Measurements from ENCODE around the gene CEMIP. TPM values are rescaled to one million over a fixed set of nuclear protein-coding genes. Genes with fewer than 3 reads are reported as not detected.

Gene CEMIP
- total and polyA plus RNA-seq, 2 of the 8 experiments (the other 6 are each of a cell fraction or from before 2014, with no cell fraction given), result 0.11 to 0.60 TPM

- Histone ChIP-seq H4K91ac (replicated peaks; ENCODE audit: insufficient read length, low read length) (no peak overlapping the region), H4K5ac (ENCODE audit: insufficient read length, low read depth, low read length) (no peak overlapping the region), H3K27me3 (replicated peaks in 1 of 4; ENCODE audit: control insufficient read depth in 3 of 4, extremely low read depth in 1 of 4, insufficient read depth in 3 of 4, low read length in 3 of 4) (no peaks in the 10 kb centered on the region), H3K23me2 (ENCODE audit: low read depth, low read length) (no peaks in the 10 kb centered on the region), H3K9me3 (ENCODE audit: insufficient read depth in 2 of 2, low read depth in 1 of 2, low read length in 1 of 2) (no peaks in the 10 kb centered on the region), H3K79me2 (ENCODE audit: control insufficient read depth in 1 of 2, insufficient read depth in 2 of 2, low read length in 2 of 2) (no peaks in the 10 kb centered on the region), H2BK20ac (ENCODE audit: low read length) (no peak overlapping the region), H3K4me2 (ENCODE audit: insufficient read depth in 1 of 2, low read depth in 2 of 2, low read length in 2 of 2) (no peak overlapping the region), H2BK15ac (ENCODE audit: low read length) (no peak overlapping the region), H4K8ac (ENCODE audit: extremely low read depth, insufficient read depth, low read length) (no peak overlapping the region), H3K27ac (ENCODE audit: low read depth, low read length) (no peak overlapping the region), H3K79me1 (ENCODE audit: low read depth, low read length) (no peaks in the 10 kb centered on the region), H4K20me1 (replicated peaks in 1 of 2; ENCODE audit: control insufficient read depth in 1 of 2, insufficient read depth in 2 of 2, low read length in 2 of 2) (no peaks in the 10 kb centered on the region), H3K4me1 (replicated peaks in 1 of 4; ENCODE audit: control insufficient read depth in 3 of 4, insufficient read depth in 4 of 4, low read length in 3 of 4) (peaks cover 0 to 2% (median 0%) of the 10 kb centered on the region in 4 experiments; a peak in 1 of 7 replicates), H3K23ac (ENCODE audit: insufficient read length) (no peak overlapping the region), H3K4ac (replicated peaks; ENCODE audit: insufficient read length, low read depth, low read length) (no peak overlapping the region), H2BK5ac (ENCODE audit: low read depth, low read length) (no peak overlapping the region), H2BK120ac (replicated peaks; ENCODE audit: low read depth, low read length) (no peak overlapping the region), H2BK12ac (ENCODE audit: low read depth, low read length) (no peak overlapping the region), H2AFZ (ENCODE audit: low read length) (no peak overlapping the region), H3K56ac (replicated peaks; ENCODE audit: insufficient read length, low read depth, low read length) (no peak overlapping the region), H3K18ac (ENCODE audit: extremely low read depth, low read length) (no peak overlapping the region), H2AK5ac (ENCODE audit: low read depth, low read length) (no peak overlapping the region), H3K36me3 (ENCODE audit: control insufficient read depth in 2 of 4, insufficient read depth in 4 of 4, low read length in 3 of 4) (no peaks in the 10 kb centered on the region), H3K14ac (ENCODE audit: insufficient read length) (no peak overlapping the region), H3K4me3 (ENCODE audit: extremely low read depth in 1 of 4, insufficient read depth in 2 of 4, low read depth in 3 of 4, low read length in 4 of 4) (no peak overlapping the region), H3K9ac (replicated peaks in 1 of 4; ENCODE audit: extremely low read depth in 1 of 4, low read depth in 3 of 4, low read length in 3 of 4) (no peak overlapping the region)
- POLR2A ChIA-PET (ENCODE audit: partially characterized antibody), result no interaction called here
- CTCF ChIA-PET (ENCODE audit: partially characterized antibody), result interaction anchor here (0.8 to 5.6 kb wide), 8 partner anchors 10 to 101 kb away, joined by 3 to 23 read pairs (median 4); partner anchors contain the start of gene CEMIP
- DNase-seq (ENCODE audit: low read depth in 1 of 2, low spot score in 2 of 2), result no peak
- WGBS, 2 experiments (ENCODE audit: extremely low coverage in 1 of 2, insufficient coverage in 1 of 2, insufficient read length in 1 of 2, insufficient replicate concordance in 2 of 2, low coverage in 1 of 2, low lambda C conversion rate in 2 of 2, missing lambda C conversion rate in 1 of 2), result 89% methylated on average over 3 of the region's 3 CpGs; no CpG with 5 or more reads in 1 of the 2 experiments
- no peak for FAIRE-seq
- TF ChIP-seq RNF2 (IDR thresholded peaks at IDR 0.05; ENCODE audit: borderline replicate concordance, low read depth, low read length, missing control alignments, poor library complexity, severe bottlenecking) (no peak), TCF12 (IDR thresholded peaks at IDR 0.05; ENCODE audit: low read depth, low read length) (no peak)
Observed at GRCh38 chr15:80880086-80880485, 100.9 kb downstream of the CEMIP start.
